GM19099 (cell line): Measurements from ENCODE around the gene ZNF714.

Source experiments
- POLR2A ChIP-seq: IDR thresholded peaks from 3 replicates; pipeline ENCODE4 v1.6.1; 2011; ENCODE audit warnings: low read depth; ENCODE audit not compliant: insufficient read length; ENCODE audit errors: extremely low read depth

Gene ZNF714

GRCh38 chr19:21082011-21082975, at the start of gene ZNF714:
TSS of gene ZNF714 (plus strand) at chr19:21082203. CDS start at chr19:21098269, 16,066 bp downstream.
- peak; percentile 81 for TF ChIP-seq POLR2A

GRCh38 chr19:21045028-21045427, 37.0 kb upstream of the ZNF714 start:
- no peak for TF ChIP-seq POLR2A

- TF ChIP-seq POLR2A = no peak
Measured at GRCh38 chr19:21046489-21046888, 35.5 kb upstream of the ZNF714 start.

- TF ChIP-seq POLR2A = no peak
Measured at GRCh38 chr19:21047716-21048115, 34.3 kb upstream of the ZNF714 start.

GRCh38 chr19:21052902-21053301, 29.1 kb upstream of the ZNF714 start:
- no peak for TF ChIP-seq POLR2A

- no peak for TF ChIP-seq POLR2A
Measured at GRCh38 chr19:21065336-21065735, 16.7 kb upstream of the ZNF714 start.

GRCh38 chr19:21084343-21084742, 2.3 kb downstream of the ZNF714 start:
- no peak for TF ChIP-seq POLR2A

GRCh38 chr19:21087871-21088270, 5.9 kb downstream of the ZNF714 start:
- TF ChIP-seq POLR2A = no peak

- TF ChIP-seq POLR2A = no peak
Measured at GRCh38 chr19:21092109-21092508, 10.1 kb downstream of the ZNF714 start.

GRCh38 chr19:21094347-21095025, 12.5 kb downstream of the ZNF714 start:
- no peak for TF ChIP-seq POLR2A

GRCh38 chr19:21098291-21098690, 16.3 kb downstream of the ZNF714 start:
- TF ChIP-seq POLR2A = no peak

GRCh38 chr19:21101521-21102242, 19.7 kb downstream of the ZNF714 start:
- TF ChIP-seq POLR2A = no peak

- no peak for TF ChIP-seq POLR2A
Measured at GRCh38 chr19:21109116-21109515, 27.1 kb downstream of the ZNF714 start.

- TF ChIP-seq POLR2A = no peak
Measured at GRCh38 chr19:21110183-21110582, 28.2 kb downstream of the ZNF714 start.

GRCh38 chr19:21115430-21115829, 33.4 kb downstream of the ZNF714 start:
- TF ChIP-seq POLR2A = no peak
